T follicular helper cell (primary cell): Measurements from ENCODE around the gene EPHA1.

Source experiments
- DNase-seq: peaks from one replicate; pipeline ENCODE4 v3.0.0-alpha.2; 2020; ENCODE audit warnings: low read depth
- total RNA-seq, 2 experiments: gene quantifications; one replicate each; lab custom pipeline; 2026; lab: John Stamatoyannopoulos, UW

Gene EPHA1
- total RNA-seq = 4.7 to 53.5 reads per million in 2 experiments

DNA sequence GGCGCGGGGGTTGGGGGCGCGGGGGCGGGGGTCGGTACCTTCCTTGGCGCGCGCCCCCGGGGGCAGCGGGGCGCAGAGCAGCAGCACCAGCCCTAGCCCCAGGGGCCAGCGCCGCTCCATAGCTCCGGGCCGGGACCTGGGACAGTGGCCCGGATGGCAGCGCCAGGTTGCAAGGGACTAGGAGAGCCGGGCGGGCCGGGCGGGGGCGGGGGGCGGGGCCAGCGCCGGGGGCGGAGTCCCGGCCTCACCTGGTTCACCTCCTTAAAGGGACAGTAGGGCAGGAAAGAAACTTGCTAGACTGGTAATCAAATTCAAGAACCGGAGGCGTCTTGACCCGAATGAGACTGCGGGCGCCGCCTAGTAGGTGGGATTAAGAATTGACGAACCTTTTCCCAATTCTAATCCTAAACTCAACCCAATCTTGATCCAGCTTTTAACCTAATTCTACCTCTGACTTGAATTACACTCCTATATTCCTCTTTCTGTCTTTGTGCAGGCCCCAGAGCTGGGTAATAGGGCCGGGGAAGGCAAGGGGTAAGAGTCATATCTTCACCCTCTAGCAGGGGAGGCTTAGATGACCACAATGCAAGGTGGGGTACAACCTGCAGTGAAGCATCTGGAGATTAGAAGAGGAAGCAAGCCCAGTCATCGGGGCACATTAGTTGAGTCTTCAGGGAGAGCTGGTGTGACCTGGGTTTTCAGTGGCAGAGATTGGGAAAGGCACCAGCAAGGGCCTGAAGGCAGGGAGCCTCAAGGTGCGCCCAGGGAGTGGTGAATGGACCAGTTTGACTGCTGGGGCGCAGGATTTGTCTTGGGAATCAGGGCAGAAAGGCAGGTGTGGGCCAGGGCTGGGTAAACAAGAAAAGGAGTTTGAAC lies at the start of gene EPHA1:
Gene EPHA1 (minus strand): TSS at position 171 of the 876 bp plus-strand sequence. CDS start 51 bp downstream, at position 120.
- peak; percentile 36 for DNase-seq

- no peak for DNase-seq
Observed at GRCh38 chr7:143458263-143458662, 49.6 kb upstream of the EPHA1 start.

GRCh38 chr7:143456992-143457793 lies 48.5 kb upstream of the EPHA1 start:
- no peak for DNase-seq

- no peak for DNase-seq
Observed at GRCh38 chr7:143455942-143456341, 47.3 kb upstream of the EPHA1 start.

- no peak for DNase-seq
Observed at GRCh38 chr7:143455491-143455890, 46.8 kb upstream of the EPHA1 start.

- no peak for DNase-seq
Observed at GRCh38 chr7:143454091-143454680, 45.5 kb upstream of the EPHA1 start.

DNA sequence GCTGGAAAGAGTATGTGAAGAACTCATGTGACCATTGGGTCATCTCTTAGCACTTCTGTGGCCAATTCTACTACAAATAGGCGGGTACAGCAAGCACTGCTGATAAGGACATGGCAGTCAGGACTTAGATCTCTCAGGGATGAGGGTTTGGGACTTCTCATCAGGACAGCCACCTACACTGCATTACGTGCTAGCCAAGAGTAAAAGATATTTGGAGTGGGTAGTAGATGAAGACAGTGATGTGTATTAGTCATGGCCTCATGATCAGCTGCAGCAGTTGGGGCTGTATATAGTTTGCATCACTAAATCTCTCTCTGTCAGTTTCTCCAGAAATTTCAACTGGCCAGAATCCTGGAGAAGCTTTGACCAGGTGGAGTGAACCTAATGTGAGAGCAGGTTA lies 43.8 kb upstream of the EPHA1 start:
- DNase-seq = no peak

- no peak for DNase-seq
Observed at GRCh38 chr7:143451746-143452145, 43.1 kb upstream of the EPHA1 start.

- DNase-seq = no peak
Observed at GRCh38 chr7:143451122-143451521, 42.5 kb upstream of the EPHA1 start.

GRCh38 chr7:143449793-143450192 lies 41.1 kb upstream of the EPHA1 start:
- no peak for DNase-seq

DNA sequence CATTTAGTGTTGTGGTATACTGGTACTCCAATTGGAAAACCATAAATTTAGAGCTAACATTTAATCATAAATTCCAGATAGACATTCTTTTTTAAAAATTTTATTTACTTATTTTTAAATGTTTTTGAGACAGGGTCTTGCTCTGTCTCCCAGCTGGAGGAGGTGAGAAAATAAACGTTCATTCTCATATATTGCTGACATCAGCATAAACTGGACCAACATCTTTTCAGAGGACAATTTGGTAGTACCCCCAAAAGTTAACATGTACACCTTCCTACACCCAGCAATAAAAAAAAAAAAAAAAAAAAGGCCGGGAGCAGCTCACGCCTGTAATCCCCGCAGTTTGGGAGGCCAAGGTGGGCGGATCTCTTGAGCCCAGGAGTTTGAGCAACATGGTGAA lies 39.8 kb upstream of the EPHA1 start:
- no peak for DNase-seq

GRCh38 chr7:143447466-143447865 lies 38.8 kb upstream of the EPHA1 start:
- no peak for DNase-seq

DNA sequence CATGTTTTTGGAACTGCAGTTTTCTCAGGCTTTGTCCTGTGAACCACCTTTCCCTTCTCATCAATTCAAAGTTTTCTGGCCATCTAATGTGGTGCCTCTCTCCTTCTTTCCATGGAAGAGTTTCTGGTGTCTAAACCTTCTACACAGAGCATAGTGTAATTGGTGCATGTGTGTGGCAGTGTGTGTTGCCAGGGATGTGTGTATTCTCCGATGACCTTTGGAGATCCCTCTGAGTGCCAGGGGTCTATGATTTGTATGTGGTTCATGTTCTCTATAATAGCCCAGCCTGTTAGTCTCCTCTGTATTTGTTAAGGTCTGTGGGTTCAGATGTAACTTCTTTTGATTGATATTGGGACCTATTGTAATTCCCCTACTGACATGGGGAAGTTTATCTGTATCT lies 36.1 kb upstream of the EPHA1 start:
- DNase-seq = no peak

DNA sequence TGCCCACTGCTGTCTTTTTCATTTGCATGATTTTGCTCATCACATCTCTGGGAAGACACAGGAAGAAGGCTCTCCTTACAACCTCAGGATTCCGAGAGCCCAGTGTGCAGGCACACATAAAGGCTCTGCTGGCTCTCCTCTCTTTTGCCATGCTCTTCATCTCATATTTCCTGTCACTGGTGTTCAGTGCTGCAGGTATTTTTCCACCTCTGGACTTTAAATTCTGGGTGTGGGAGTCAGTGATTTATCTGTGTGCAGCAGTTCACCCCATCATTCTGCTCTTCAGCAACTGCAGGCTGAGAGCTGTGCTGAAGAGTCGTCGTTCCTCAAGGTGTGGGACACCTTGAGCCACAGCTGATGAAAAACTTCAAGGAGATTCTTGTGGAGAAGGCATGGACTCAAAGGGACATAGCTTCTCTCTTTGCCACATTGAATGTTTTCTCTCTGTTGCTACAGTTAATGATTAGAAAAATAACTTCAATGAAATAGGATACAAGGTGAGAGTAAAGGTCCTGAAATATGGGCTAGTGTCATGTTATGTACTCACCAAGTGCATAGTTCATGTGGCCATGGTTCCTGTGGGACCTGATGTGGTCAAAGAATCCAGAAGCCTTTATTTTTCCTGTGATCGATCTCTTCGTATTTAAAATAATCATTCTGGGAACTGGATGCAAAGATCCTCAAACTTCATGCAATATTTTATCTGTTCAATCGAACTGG lies 35.6 kb upstream of the EPHA1 start:
- no peak for DNase-seq

GRCh38 chr7:143443153-143443552 lies 34.5 kb upstream of the EPHA1 start, which contains the start of gene TAS2R60:
TAS2R60 (plus strand) TSS chr7:143443453; CDS start chr7:143443453, 0 bp downstream.
- no peak for DNase-seq

DNA sequence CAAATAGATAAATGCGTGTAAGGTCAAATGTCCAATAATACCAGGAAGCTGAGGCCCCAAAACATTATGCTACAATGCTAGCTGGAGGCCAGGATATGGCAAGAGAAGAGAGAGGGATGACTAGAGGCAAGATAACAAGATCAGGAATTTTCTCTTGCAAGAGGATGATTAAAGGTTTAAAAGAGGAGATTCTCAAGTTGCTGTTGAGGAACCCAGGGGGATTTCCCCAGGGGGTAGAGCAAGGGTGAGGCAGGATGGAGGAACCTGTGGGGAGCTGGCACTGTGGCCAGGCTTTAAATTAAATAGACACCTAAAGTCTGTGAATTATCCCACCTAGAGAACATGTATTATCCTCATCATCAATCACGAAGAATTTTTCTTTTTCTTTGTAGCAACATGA lies 31.2 kb upstream of the EPHA1 start:
- DNase-seq = no peak

DNA sequence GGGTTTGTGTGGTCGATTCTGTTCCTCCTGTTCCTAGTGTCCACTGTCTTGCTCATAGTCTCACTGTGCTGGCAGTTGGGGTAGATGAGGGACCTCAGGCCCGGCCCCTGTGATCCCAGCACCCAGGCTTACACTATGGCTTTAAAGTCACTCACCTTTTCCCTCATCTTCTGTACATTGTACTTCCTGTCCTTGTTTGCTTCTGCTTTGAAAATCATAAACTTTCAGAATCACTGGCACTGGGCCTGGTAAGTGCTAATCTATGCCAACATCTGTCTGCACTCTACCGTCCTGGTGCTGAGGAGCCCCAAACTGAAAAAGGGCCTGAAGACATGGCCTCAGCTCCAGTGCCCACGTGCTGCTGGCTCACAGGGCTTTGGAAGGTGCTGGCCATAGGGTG lies 28.9 kb upstream of the EPHA1 start:
- no peak for DNase-seq

GRCh38 chr7:143436325-143436946 lies 27.8 kb upstream of the EPHA1 start:
- DNase-seq = no peak

DNA sequence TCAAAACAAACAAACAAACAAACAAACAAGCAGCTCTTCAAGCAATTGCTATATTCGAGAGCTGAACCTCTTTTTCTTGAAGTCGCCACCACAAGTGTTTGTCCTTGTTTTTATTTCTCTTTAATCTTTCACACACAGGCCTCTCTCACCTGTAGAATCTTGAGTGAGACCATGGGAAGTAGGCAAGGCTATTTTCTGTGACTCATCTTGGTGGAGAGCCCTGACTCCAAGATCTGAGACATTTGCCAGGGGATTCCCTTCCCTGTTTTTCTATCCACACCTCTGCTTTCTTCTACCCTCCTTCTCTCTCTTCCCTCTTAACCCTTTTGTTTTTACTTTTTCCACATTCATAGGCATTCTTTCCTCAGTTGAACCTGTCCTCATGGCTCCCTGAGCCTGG lies 26.6 kb upstream of the EPHA1 start:
- no peak for DNase-seq

DNA sequence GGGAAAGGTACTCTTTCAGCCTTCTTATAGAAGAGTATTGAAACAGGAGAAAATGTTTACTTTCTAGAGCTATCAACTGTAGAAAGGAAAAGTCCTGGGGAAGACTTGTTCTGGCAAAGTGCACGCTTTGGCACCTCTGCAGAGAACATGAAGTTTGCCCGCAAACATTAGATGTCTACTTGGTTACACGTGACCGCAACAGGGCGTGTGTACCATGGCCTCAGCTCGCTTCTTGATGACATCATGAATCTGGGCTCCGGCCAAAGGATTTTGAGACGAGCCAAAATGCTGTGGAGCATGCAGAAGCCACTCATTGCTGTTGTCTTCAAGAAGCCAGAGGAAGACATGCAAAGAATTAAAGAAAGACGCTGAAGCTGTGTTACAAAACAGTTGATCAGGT lies 26.0 kb upstream of the EPHA1 start:
- no peak for DNase-seq

- DNase-seq = no peak
Observed at GRCh38 chr7:143433759-143434158, 25.1 kb upstream of the EPHA1 start.
